ENCODE results near the gene HDAC7. TPM values are rescaled to one million over a fixed set of nuclear protein-coding genes. Genes with fewer than 3 reads are reported as not detected.

The HDAC7 gene
- total and polyA plus RNA-seq, 5 experiments from 2014 or later: 10.2 to 165 (median 30.5) TPM

- no peaks in the 10 kb centered on the region for H3K9me3 Mint-ChIP-seq
- H3K36me3 Mint-ChIP-seq: no peaks in the 10 kb centered on the region
- peak overlapping the region in 1 of 10 donors; percentile 4 for H3K4me3 Mint-ChIP-seq
- H3K4me1 Mint-ChIP-seq: peaks cover 51 to 83% (median 80%) of the 10 kb centered on the region in 4 donors
- ATAC-seq (no peak), DNase-seq (no peak)
- H3K27me3 Mint-ChIP-seq: no peaks in the 10 kb centered on the region
- POLR2A ChIA-PET: interaction anchor here (1.2 to 10.6 kb wide), 5 partner anchors 9 to 73 kb away, joined by 3 to 514 read pairs (median 5); partner anchors contain the start of gene HDAC7
- H3K27ac Mint-ChIP-seq: peak overlapping the region; percentile 13 to 95 (median 70)
Observed at GRCh38 chr12:47835006-47835830, 15.5 kb upstream of the HDAC7 start.

GRCh38 chr12:47834199-47834903 is 14.6 kb upstream of the HDAC7 start:
- POLR2A ChIA-PET: interaction anchor here (1.0 to 10.6 kb wide), 8 partner anchors 10 to 1565 kb away, joined by 3 to 514 read pairs (median 7); partner anchors contain the start of genes HDAC7 and RPAP3

DNA sequence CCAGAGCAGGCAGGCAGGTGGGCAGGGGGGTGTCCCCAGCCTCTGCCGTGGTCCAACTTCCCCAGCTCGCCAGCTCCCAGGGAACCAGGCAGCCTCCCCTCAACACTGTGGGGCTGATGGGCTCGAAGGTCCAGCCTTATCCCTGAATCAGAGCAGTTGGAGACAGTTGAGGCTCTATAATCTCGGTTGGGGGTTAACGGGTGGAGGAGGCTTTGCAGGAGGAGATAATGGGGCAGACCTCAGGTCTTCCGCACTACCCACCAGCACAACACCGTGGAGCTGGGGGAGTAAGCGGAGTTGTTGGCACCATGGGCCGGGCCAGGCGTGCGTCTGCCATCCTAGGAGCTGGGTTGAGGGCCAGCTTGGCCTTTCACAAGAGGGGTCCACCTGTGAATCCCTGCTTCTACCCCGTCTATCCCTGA is 13.9 kb upstream of the HDAC7 start:
- H3K4me1 Mint-ChIP-seq: peaks cover 54 to 95% (median 91%) of the 10 kb centered on the region in 4 donors
- peak overlapping the region in 7 of 10 donors; percentile 65 to 78 (median 75) for H3K4me3 Mint-ChIP-seq
- POLR2A ChIA-PET: interaction anchor here (0.8 to 10.6 kb wide), 11 partner anchors 9 to 1564 kb away, joined by 3 to 514 read pairs (median 6); partner anchors contain the start of genes HDAC7 and RPAP3
- no peaks in the 10 kb centered on the region for H3K36me3 Mint-ChIP-seq
- no peak for DNase-seq
- no peaks in the 10 kb centered on the region for H3K27me3 Mint-ChIP-seq
- H3K9me3 Mint-ChIP-seq: no peaks in the 10 kb centered on the region
- no peak for ATAC-seq
- H3K27ac Mint-ChIP-seq: peak overlapping the region; percentile 86 to 95 (median 93)

More at GRCh38 chr12:47834199-47834903, 14.6 kb upstream of the HDAC7 start:
- DNase-seq (no peak), ATAC-seq (no peak)
- H3K4me3 Mint-ChIP-seq: peak overlapping the region in 7 of 10 donors; percentile 4 to 78 (median 70)
- peak overlapping the region; percentile 63 to 95 (median 87) for H3K27ac Mint-ChIP-seq
- no peaks in the 10 kb centered on the region for H3K27me3 Mint-ChIP-seq
- no peaks in the 10 kb centered on the region for H3K9me3 Mint-ChIP-seq
- H3K36me3 Mint-ChIP-seq: no peaks in the 10 kb centered on the region
- peaks cover 51 to 88% (median 84%) of the 10 kb centered on the region in 4 donors for H3K4me1 Mint-ChIP-seq

DNA sequence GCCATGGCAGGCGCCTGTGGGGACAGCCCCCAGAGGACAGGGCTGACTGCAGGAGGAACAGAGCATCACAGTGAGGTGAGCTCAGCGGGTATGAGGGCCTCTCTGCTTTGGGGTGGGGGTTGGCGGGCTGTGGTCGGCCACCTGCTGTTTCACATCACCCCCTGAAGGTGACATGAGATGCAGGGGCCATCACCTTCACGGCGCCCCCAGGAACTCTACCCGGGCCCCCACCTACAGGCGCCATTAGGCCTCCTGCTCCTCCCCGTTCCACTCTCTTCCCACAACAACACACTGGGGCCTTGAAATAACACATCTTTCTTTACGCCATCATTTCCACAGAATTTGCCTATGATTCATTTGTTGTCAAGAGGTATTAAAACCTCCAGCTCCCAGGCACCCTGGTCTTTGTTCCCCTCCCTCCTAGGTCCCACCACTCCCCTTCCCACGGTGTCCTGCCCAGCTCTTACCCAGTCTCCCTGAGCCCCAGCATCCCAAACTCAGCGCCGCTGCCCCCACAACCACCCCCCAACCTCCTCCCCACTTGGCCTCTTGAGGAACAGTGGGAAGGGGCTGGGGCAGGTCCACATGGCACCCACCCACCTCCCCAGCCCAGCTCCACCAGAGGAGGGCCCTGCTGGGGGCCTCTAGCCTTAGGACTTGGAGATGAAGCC is 12.7 kb upstream of the HDAC7 start:
- Mint-ChIP-seq H3K4me3 (peak overlapping the region; percentile 64 to 81 (median 74)), H3K36me3 (no peaks in the 10 kb centered on the region), H3K4me1 (peaks cover 50 to 94% (median 91%) of the 10 kb centered on the region in 4 donors), H3K27me3 (no peaks in the 10 kb centered on the region), H3K9me3 (no peaks in the 10 kb centered on the region), H3K27ac (peak overlapping the region; percentile 87 to 95 (median 94))
- POLR2A ChIA-PET: interaction anchor here (1.4 to 10.6 kb wide), 8 partner anchors 8 to 126 kb away, joined by 5 to 514 read pairs (median 8); partner anchors contain the start of genes HDAC7 and RPAP3
- peak in 3 of 10 donors; percentile 38 to 75 (median 38) for DNase-seq
- ATAC-seq: peak; percentile 32 to 46

GRCh38 chr12:47829584-47829983 is 9.9 kb upstream of the HDAC7 start:
- Mint-ChIP-seq H3K9me3 (no peaks in the 10 kb centered on the region), H3K4me1 (peaks cover 53 to 96% (median 91%) of the 10 kb centered on the region in 4 donors), H3K36me3 (no peaks in the 10 kb centered on the region), H3K27me3 (no peaks in the 10 kb centered on the region), H3K4me3 (peak overlapping the region in 4 of 10 donors; percentile 26 to 72 (median 43)), H3K27ac (peak overlapping the region in 8 of 10 donors; percentile 51 to 92 (median 72))
- DNase-seq (no peak), ATAC-seq (no peak)
- POLR2A ChIA-PET: interaction anchor here (1.8 to 10.6 kb wide), 2 partner anchors 18 to 124 kb away, joined by 5 to 514 read pairs; partner anchors contain the start of genes HDAC7 and RPAP3

DNA sequence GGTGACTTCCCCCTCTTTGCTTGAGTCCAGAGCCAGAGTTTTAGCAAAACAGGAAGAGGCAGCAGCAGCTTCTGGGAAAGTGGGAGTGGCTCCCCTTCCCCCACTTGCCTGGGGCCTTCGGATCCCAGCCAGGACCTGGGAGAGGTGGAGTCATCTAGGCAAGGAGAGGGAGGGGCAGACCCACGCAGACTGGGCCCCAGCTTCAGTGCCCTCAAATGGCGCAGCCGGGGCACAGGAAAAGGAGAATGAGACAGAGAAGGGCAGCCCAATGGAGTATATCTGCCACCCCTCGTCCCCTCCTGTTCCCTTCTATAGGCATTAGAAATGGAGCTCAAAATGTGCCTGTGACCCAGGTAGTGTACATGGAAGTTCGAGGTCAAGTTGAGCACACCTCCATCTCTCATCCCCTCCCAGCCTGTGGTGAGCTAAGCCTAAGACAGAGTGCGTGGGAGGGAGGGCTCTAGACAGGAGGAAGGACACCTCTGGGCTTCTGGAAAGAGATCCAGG is 9.3 kb upstream of the HDAC7 start:
- POLR2A ChIA-PET: interaction anchor here (0.5 to 10.6 kb wide), 5 partner anchors 13 to 124 kb away, joined by 3 to 514 read pairs (median 4); partner anchors contain the start of genes HDAC7, RPAP3 and SLC48A1
- no peak for DNase-seq

DNA sequence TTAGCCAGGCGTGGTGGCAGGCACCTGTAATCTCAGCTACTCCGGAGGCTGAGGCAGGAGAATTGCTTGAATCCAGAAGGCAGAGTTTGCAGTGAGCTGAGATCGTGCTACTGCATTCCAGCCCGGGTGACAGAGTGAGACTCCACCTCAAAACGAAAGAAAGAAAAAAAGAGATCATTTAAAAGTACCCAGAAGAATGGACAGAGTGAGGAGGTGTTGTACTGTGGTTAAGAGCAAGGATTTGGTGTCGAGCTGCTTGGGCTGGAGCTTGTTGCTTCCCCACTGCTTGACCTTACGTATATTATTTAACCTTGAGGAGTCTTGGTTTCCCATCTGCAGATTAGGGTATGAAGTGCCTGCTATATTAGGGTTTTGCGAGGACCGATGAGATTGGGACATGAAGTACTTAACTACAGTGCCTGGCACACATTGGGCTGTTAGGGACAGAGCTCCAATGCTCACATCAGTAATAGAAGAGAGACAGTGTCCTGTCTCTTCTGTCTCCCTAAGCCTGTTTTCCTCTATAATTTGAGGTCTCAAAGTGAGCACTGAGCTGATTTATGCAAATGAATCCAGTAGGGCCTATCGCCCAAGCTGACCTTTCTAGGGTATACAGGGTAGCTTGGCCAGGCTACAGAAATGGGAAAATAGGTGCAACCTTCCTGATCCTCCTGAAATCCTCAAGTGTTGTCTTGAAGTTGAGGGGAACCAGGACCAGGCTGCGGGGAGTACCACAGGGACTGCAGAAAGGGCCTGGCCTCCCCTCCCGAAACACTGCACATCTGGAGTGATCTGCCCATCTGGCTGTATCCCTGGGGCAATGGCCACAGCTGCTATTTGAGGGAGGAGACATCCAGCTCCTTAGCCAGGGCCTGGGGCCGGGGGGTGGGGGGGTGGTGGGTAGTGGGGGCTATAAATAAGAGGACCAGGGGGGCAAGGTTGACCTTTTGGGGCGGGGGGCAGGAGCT is 8.6 kb upstream of the HDAC7 start:
- POLR2A ChIA-PET: interaction anchor here (0.5 to 10.6 kb wide), 5 partner anchors 14 to 123 kb away, joined by 3 to 514 read pairs (median 4); partner anchors contain the start of genes HDAC7, RPAP3 and SLC48A1
- Mint-ChIP-seq H3K9me3 (no peaks in the 10 kb centered on the region), H3K36me3 (no peaks in the 10 kb centered on the region), H3K4me3 (peak overlapping the region in 6 of 10 donors; percentile 28 to 72 (median 44)), H3K4me1 (peaks cover 52 to 96% (median 91%) of the 10 kb centered on the region in 4 donors), H3K27me3 (no peaks in the 10 kb centered on the region), H3K27ac (peak overlapping the region; percentile 14 to 92 (median 72))
- no peak for ATAC-seq
- no peak for DNase-seq

More for the DNA sequence above, 9.3 kb upstream of the HDAC7 start:
- Mint-ChIP-seq H3K27ac (peak overlapping the region; percentile 14 to 92 (median 72)), H3K4me3 (peak overlapping the region in 6 of 10 donors; percentile 34 to 72 (median 43)), H3K36me3 (no peaks in the 10 kb centered on the region), H3K9me3 (no peaks in the 10 kb centered on the region), H3K4me1 (peaks cover 53 to 96% (median 91%) of the 10 kb centered on the region in 4 donors), H3K27me3 (no peaks in the 10 kb centered on the region)
- ATAC-seq: no peak

DNA sequence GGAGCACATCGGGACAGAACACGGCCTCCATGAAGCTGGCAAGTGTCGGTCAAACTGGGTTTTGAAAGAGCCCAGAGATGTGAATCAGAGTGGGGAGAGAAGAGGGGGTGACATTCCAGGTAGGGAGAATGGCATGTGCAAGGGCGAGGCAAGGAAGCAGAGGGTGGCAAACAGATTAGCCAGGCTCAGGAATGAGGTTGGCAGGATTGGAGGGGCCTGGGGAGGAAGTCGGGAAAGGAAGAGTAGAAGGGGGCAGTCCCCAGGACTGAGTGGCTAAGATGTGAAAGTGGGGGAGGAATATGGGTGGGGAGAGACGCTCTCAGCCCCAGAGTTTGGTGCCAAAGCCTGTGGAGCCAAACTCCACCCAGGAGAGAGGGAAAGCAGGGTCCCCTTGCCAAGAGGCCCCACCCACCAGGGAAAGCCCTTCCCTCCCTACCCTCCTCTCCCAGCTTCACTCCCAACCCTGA is 5.5 kb upstream of the HDAC7 start:
- POLR2A ChIA-PET: interaction anchor here (0.8 to 2.3 kb wide), 6 partner anchors 8 to 58 kb away, joined by 4 to 25 read pairs (median 10); no protein-coding TSS in a partner anchor
- no peak for DNase-seq
- Mint-ChIP-seq H3K27me3 (no peaks in the 10 kb centered on the region), H3K36me3 (no peaks in the 10 kb centered on the region), H3K4me1 (peaks cover 54 to 94% (median 90%) of the 10 kb centered on the region in 4 donors), H3K9me3 (no peaks in the 10 kb centered on the region), H3K4me3 (peak overlapping the region in 7 of 10 donors; percentile 75 to 90 (median 83)), H3K27ac (peak overlapping the region; percentile 92 to 99 (median 96))
- ATAC-seq: no peak

- H3K27ac Mint-ChIP-seq: peak overlapping the region; percentile 92 to 99 (median 96)
- POLR2A ChIA-PET: interaction anchor here (0.5 to 2.3 kb wide), 7 partner anchors 8 to 259 kb away, joined by 3 to 25 read pairs (median 5); no protein-coding TSS in a partner anchor
- no peaks in the 10 kb centered on the region for H3K9me3 Mint-ChIP-seq
- H3K4me1 Mint-ChIP-seq: peaks cover 54 to 93% (median 91%) of the 10 kb centered on the region in 4 donors
- ATAC-seq (no peak), DNase-seq (no peak)
- H3K4me3 Mint-ChIP-seq: peak overlapping the region; percentile 49 to 90 (median 80)
- H3K27me3 Mint-ChIP-seq: no peaks in the 10 kb centered on the region
- no peaks in the 10 kb centered on the region for H3K36me3 Mint-ChIP-seq
Observed at GRCh38 chr12:47824635-47825034, 4.9 kb upstream of the HDAC7 start.

- POLR2A ChIA-PET: interaction anchor here (0.8 to 2.3 kb wide), 6 partner anchors 9 to 57 kb away, joined by 4 to 25 read pairs (median 10); no protein-coding TSS in a partner anchor
- H3K4me3 Mint-ChIP-seq: peak overlapping the region; percentile 49 to 90 (median 80)
- no peaks in the 10 kb centered on the region for H3K9me3 Mint-ChIP-seq
- peaks cover 53 to 89% (median 87%) of the 10 kb centered on the region in 4 donors for H3K4me1 Mint-ChIP-seq
- peak overlapping the region; percentile 92 to 99 (median 96) for H3K27ac Mint-ChIP-seq
- H3K27me3 Mint-ChIP-seq: no peaks in the 10 kb centered on the region
- peak in 7 of 10 donors; percentile 40 to 77 (median 62) for DNase-seq
- peak; percentile 66 to 71 for ATAC-seq
- H3K36me3 Mint-ChIP-seq: no peaks in the 10 kb centered on the region
Observed at GRCh38 chr12:47824198-47824597, 4.5 kb upstream of the HDAC7 start.
